ENCODE results near the gene DOP1A. TPM values are rescaled to one million over a fixed set of nuclear protein-coding genes. Genes with fewer than 3 reads are reported as not detected.

Gene DOP1A
- total and polyA plus RNA-seq, 2 of the 13 experiments (the other 11 are each of a cell fraction or from before 2014, with no cell fraction given) = 5.2 to 16.7 TPM

DNA sequence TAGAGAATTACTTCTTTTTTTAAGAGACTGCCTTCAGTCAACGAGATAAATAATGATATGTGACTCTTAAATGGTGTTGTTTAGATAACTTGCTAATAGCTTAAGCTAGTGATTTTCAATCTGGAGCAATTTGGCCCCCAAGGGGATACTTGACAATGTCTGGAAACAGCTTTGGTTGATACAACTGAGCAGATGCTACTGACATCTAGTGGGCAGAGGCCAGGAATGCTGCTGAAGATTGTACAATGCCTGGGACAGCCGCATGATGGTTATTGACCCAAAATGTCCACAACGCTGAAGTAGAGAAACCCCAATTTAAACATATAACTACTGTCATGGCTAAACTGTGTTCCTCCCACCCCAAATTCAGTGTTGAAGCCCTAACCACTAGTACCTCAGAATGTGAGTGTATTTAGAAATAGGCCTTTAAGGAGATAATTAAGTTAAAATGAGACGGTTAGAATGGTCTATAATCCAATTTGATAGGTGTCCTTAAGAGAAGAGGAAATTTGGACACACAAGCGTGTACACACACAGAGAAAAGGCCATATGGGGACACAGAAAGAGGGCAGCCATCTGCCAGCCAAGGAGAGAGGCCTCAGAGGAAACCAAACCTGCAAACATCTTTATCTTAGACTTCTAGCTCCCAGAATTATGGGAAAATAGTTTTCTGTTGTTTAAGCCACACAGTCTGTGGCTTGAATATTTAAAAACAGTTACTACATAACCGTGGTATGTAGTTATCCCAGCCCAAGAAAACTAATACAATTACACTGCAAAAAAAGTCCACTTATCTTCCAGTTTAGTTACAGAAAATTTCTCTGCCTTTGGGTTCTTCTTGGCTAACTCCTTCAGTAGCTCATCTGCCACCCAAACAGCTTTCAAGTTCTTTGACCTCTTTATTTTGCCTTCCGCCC is 147.9 kb downstream of the DOP1A start:
- ATAC-seq = peak; percentile 99
- FAIRE-seq = peak; percentile 89
- Histone ChIP-seq H4K20me1 (ENCODE audit: insufficient read depth, low read length) (no peaks in the 10 kb centered on the region), H3K9ac (ENCODE audit: insufficient read depth, low read depth, low read length) (no peak overlapping the region), H3K4me1 (ENCODE audit: insufficient read depth, low read length) (no peaks in the 10 kb centered on the region), H3K36me3 (replicated peaks in 1 of 2; ENCODE audit: control insufficient read depth in 1 of 2, insufficient read depth in 2 of 2, low read length in 2 of 2) (no peaks in the 10 kb centered on the region), H3K27ac (ENCODE audit: extremely low read length, insufficient read depth, low read length) (no peak overlapping the region), H3K4me2 (ENCODE audit: low read depth, low read length) (no peak overlapping the region), H3K79me2 (ENCODE audit: insufficient read depth, low read length) (no peaks in the 10 kb centered on the region), H2AFZ (ENCODE audit: low read length) (no peak overlapping the region), H3K27me3 (ENCODE audit: control insufficient read depth in 1 of 2, insufficient read depth in 2 of 2, low read length in 2 of 2) (no peaks in the 10 kb centered on the region; a peak in 1 of 5 replicates), H3K9me3 (ENCODE audit: low read length) (no peaks in the 10 kb centered on the region), H3K4me3 (replicated peaks in 1 of 3; ENCODE audit: insufficient read depth in 1 of 3, low read depth in 2 of 3, low read length in 3 of 3) (no peak overlapping the region)
- intact Hi-C loops (cut with micrococcal nuclease; ENCODE audit: unreplicated experiment) (loop anchor here (1.0 to 10.0 kb wide), 5 partner anchors 22 to 961 kb away; partner anchors contain the start of genes DOP1A, PGM3 and RWDD2A), in situ Hi-C loops (cut with HindIII; ENCODE audit: extremely low pct_ligation_motif_present, low pct_unique_long_range_greater_than_20kb) (loop anchor here (5.0 kb wide), 1 partner anchor 148 kb away; the partner anchor contains the start of genes DOP1A and UBE3D)
- no TSS peak for BruUV-seq (replicated peaks)
- ChIA-PET CTCF (ENCODE audit: low intra/inter-chr PET ratio, low total read pairs) (interaction anchor here (1.9 kb wide), 1 partner anchor 148 kb away, joined by 19 read pairs; the partner anchor contains the start of gene DOP1A), POLR2A (interaction anchor here (0.5 to 1.1 kb wide), 3 partner anchors 24 to 150 kb away, joined by 3 to 6 read pairs (median 4); partner anchors contain the start of genes DOP1A and UBE3D)
- 4% methylated on average over 7 of the region's 7 CpGs for WGBS (ENCODE audit: low lambda C conversion rate)
- peak; percentile 66 for DNase-seq (ENCODE audit: low spot score)
- TF ChIP-seq KAT8 (CRISPR knock-in tag; IDR thresholded peaks at IDR 0.05) = 0 out of 2 replicates have a peak, but pooled peaks have one; percentile 24
- TF ChIP-seq, protein P1, sequence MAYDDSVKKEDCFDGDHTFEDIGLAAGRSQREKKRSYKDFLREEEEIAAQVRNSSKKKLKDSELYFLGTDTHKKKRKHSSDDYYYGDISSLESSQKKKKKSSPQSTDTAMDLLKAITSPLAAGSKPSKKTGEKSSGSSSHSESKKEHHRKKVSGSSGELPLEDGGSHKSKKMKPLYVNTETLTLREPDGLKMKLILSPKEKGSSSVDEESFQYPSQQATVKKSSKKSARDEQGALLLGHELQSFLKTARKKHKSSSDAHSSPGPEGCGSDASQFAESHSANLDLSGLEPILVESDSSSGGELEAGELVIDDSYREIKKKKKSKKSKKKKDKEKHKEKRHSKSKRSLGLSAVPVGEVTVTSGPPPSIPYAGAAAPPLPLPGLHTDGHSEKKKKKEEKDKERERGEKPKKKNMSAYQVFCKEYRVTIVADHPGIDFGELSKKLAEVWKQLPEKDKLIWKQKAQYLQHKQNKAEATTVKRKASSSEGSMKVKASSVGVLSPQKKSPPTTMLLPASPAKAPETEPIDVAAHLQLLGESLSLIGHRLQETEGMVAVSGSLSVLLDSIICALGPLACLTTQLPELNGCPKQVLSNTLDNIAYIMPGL (CRISPR knock-in tag; IDR thresholded peaks at IDR 0.05; ENCODE audit: borderline replicate concordance in 1 of 2, low read depth in 1 of 2) = 0 out of 4 replicates have a peak, but pooled peaks of 1 of the 2 experiments have one; percentile 24
- TF ChIP-seq, protein P2, sequence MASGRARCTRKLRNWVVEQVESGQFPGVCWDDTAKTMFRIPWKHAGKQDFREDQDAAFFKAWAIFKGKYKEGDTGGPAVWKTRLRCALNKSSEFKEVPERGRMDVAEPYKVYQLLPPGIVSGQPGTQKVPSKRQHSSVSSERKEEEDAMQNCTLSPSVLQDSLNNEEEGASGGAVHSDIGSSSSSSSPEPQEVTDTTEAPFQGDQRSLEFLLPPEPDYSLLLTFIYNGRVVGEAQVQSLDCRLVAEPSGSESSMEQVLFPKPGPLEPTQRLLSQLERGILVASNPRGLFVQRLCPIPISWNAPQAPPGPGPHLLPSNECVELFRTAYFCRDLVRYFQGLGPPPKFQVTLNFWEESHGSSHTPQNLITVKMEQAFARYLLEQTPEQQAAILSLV (CRISPR knock-in tag; IDR thresholded peaks at IDR 0.05; ENCODE audit: borderline replicate concordance) = no peak
- no peak for TF ChIP-seq KDM2A (CRISPR knock-in tag; IDR thresholded peaks at IDR 0.05; ENCODE audit: borderline replicate concordance, low read depth)
- peak; percentile 83 for TF ChIP-seq SMC3 (IDR thresholded peaks at IDR 0.05; ENCODE audit: low read length)
- no peak for TF ChIP-seq NFE2L2 (IDR thresholded peaks at IDR 0.05; ENCODE audit: low read length)
- TF ChIP-seq, protein P3, sequence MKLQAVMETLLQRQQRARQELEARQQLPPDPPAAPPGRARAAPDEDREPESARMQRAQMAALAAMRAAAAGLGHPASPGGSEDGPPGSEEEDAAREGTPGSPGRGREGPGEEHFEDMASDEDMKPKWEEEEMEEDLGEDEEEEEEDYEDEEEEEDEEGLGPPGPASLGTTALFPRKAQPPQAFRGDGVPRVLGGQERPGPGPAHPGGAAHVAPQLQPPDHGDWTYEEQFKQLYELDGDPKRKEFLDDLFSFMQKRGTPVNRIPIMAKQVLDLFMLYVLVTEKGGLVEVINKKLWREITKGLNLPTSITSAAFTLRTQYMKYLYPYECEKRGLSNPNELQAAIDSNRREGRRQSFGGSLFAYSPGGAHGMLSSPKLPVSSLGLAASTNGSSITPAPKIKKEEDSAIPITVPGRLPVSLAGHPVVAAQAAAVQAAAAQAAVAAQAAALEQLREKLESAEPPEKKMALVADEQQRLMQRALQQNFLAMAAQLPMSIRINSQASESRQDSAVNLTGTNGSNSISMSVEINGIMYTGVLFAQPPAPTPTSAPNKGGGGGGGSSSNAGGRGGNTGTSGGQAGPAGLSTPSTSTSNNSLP (IDR thresholded peaks at IDR 0.05; ENCODE audit: low read depth, low read length) = 0 out of 2 replicates have a peak, but pooled peaks have one; percentile 12
- peak; percentile 59 for TF ChIP-seq ZMYM4 (CRISPR knock-in tag; IDR thresholded peaks at IDR 0.05)
- peak; percentile 77 for TF ChIP-seq STAG1 (CRISPR knock-in tag; IDR thresholded peaks at IDR 0.05)
- peak; percentile 46; the same call in 1 of the 2 replicates for TF ChIP-seq ZNF230 (CRISPR knock-in tag; IDR thresholded peaks at IDR 0.05)
- TF ChIP-seq ZSCAN31 (CRISPR knock-in tag; IDR thresholded peaks at IDR 0.05; ENCODE audit: low read depth) = no peak
- 0 out of 2 replicates have a peak, but pooled peaks have one; percentile 30 for TF ChIP-seq KDM3A (CRISPR knock-in tag; IDR thresholded peaks at IDR 0.05; ENCODE audit: low read depth)
- no peak for TF ChIP-seq SIN3A (IDR thresholded peaks at IDR 0.05; ENCODE audit: borderline replicate concordance, low read depth, low read length)
- 0 out of 2 replicates have a peak, but pooled peaks have one; percentile 22 for TF ChIP-seq MIXL1 (CRISPR knock-in tag; IDR thresholded peaks at IDR 0.05)
- TF ChIP-seq TEAD3 (CRISPR knock-in tag; optimal IDR thresholded peaks at IDR 0.05; ENCODE audit: borderline replicate concordance) = peak; percentile 88
